Thyroid gland (tissue), 4 donors: ENCODE results near the gene FAM25C.
"Not testable (repeated sequence)": the region's sequence is repeated elsewhere in the genome, so short reads cannot be mapped to it uniquely, and the experiment has no call there.

Experiments used
- CTCF ChIP-seq, 6 experiments: fragments of 200-600 bp in 3 of 6; fragments of 450-650 bp in 3 of 6; sonication (generic) in 3 of 6; IDR thresholded peaks; one replicate each; pipeline ENCODE4 v1.5.1; 2016 to 2019; ENCODE audit warnings: antibody characterized with exemption in 6 of 6, mild to moderate bottlenecking in 2 of 6, inconsistent platforms in 1 of 6, moderate library complexity in 1 of 6
- POLR2A ChIP-seq, 2 donors: fragments of 450-650 bp; IDR thresholded peaks; one replicate each; pipeline ENCODE4 v1.6.1; 2017; ENCODE audit warnings: antibody characterized with exemption in 2 of 2, mild to moderate bottlenecking in 2 of 2, moderate library complexity in 1 of 2

GRCh38 chr10:47959677-47960076, 39.9 kb downstream of the FAM25C start:
- not testable (repeated sequence) for TF ChIP-seq POLR2A, CTCF (IDR thresholded peaks at IDR 0.05)
